Spinal cord (tissue), 10 donors: ENCODE measurements around the gene CDADC1. TPM values are rescaled to one million over a fixed set of nuclear protein-coding genes. Genes with fewer than 3 reads are reported as not detected.

Experiments used
- DNase-seq, 6 donors: peaks; one replicate each; pipeline versions ENCODE4 v3.0.0 to v3.0.0-alpha.2; 2013 to 2015; ENCODE audit warnings: low spot score in 6 of 6, low read depth in 4 of 6
- H3K27ac ChIP-seq: one replicate; pipeline ENCODE4 v1.5.1; 2013; ENCODE audit warnings: low read depth, low read length, control low read depth
- H3K27me3 ChIP-seq: one replicate; pipeline ENCODE4 v1.6.1; 2013; ENCODE audit warnings: low read length; ENCODE audit not compliant: control insufficient read depth, insufficient read depth
- H3K36me3 ChIP-seq: one replicate; pipeline ENCODE4 v1.6.1; 2013; ENCODE audit warnings: low read length; ENCODE audit not compliant: control insufficient read depth, insufficient read depth
- H3K4me1 ChIP-seq: one replicate; pipeline ENCODE4 v1.6.1; 2013; ENCODE audit warnings: low read length; ENCODE audit not compliant: control insufficient read depth, insufficient read depth
- H3K4me3 ChIP-seq: one replicate; pipeline ENCODE4 v1.5.1; 2013; ENCODE audit warnings: low read depth, low read length, control low read depth
- H3K9me3 ChIP-seq: one replicate; pipeline ENCODE4 v1.6.1; 2013; ENCODE audit warnings: low read length; ENCODE audit not compliant: control insufficient read depth, insufficient read depth
- WGBS: methylation state at CpG from one replicate; pipeline ENCODE4 v1.1.5; 2013; ENCODE audit warnings: missing lambda C conversion rate; ENCODE audit not compliant: insufficient coverage; 5-methylcytosine and 5-hydroxymethylcytosine counted together
- long read RNA-seq, 4 donors: transcript quantifications; one replicate each; lab custom pipeline, GENCODE V29; 2026
- polyA plus RNA-seq, 2 donors: library from polyadenylated mRNA; unstranded; fragments of 120-200 nt; gene quantifications; one replicate each; pipeline ENCODE4 v1.2.1, GENCODE V29; 2013; ENCODE audit not compliant: insufficient read length in 2 of 2
- total RNA-seq, 2 donors: library from RNA; depleted of rRNA in 1 of 2; stranded (reverse); fragments of 120-200 nt in 1 of 2; fragments of >200 nt in 1 of 2; gene quantifications; one replicate each; pipeline versions ENCODE4 v1.2.3 to v1.2.4, GENCODE V29; 2013 to 2014
- donor health status: healthy.

Gene CDADC1
- total RNA-seq (10 to 100 TPM; 11.1 to 13.8 TPM), polyA plus RNA-seq (10 to 100 TPM; 15.8 to 20.1 TPM)
- long read RNA-seq, donor 1, partial matches to known transcripts, result 5 of 5 reads
- long read RNA-seq, donor 1, other reads (novel, unspliced or antisense), result 0 of 5 reads
- long read RNA-seq, donor 2, result 0 reads
- long read RNA-seq, donor 3, partial matches to known transcripts, result 0 of 2 reads
- long read RNA-seq, donor 3, other reads (novel, unspliced or antisense), result 0 of 2 reads
- long read RNA-seq, donor 4, partial matches to known transcripts, result 8 of 9 reads
- long read RNA-seq, donor 4, other reads (novel, unspliced or antisense), result 0 of 9 reads

DNA sequence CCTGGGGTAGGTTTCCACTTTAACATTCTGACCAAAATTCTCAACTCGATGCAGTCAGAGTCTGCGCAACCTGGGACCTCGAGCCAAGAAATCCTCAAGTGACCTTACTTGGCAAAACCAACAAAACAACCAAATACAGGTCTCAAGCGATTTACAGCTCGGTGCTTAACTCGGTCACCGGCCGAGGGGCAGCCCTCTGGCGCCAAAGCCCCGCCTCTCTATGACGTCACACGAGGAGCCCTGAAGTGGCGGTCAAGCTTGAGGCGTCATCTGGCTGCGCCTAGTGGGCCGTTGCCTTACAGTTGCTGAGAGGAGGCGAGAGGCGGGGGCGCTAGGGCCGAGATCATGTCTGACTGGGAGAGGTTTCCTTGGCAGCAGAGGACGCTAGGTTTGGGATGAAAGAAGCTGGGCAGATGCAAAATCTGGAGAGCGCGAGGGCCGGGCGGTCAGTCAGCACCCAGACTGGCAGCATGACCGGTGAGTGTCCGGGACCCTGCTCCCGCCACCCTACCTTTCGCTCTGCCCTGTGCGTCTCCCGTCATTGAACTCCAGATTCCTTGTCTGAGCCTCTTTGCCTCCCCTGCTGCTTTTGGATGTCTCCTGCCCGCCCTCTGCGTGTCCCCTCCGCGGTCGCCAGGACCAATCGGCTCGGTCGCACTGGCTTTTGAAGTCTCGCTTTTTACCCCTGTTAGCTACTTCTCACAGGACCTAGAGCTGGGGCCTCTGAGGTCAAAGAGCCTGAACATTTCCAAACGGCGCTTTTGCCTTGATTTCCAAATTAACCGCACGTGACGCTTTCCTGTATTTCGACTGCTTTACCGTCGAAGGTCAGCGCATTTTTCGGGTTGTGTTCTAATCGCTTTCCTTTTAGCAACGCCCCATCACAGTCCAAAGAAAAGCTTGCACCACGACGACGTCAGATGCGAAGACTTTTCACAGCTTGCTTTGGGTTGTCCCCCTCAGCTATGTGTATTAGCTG, at the start of gene CDADC1:
Gene CDADC1, plus strand, starts transcription at position 283 of the 979 bp plus-strand sequence. Its CDS starts 113 bp downstream, at position 396.
- H3K36me3 ChIP-seq, result no peaks in the 10 kb centered on the region
- peak within 1 kb of the TSS; percentile 94 for H3K4me3 ChIP-seq
- no peaks in the 10 kb centered on the region for H3K9me3 ChIP-seq
- H3K4me1 ChIP-seq, result no peaks in the 10 kb centered on the region
- WGBS, result under 1% methylated on average over 53 of the region's 56 CpGs
- peak; percentile 86 to 99 (median 94) for DNase-seq
- H3K27ac ChIP-seq, result peak within 1 kb of the TSS; percentile 91
- no peaks in the 10 kb centered on the region for H3K27me3 ChIP-seq

DNA sequence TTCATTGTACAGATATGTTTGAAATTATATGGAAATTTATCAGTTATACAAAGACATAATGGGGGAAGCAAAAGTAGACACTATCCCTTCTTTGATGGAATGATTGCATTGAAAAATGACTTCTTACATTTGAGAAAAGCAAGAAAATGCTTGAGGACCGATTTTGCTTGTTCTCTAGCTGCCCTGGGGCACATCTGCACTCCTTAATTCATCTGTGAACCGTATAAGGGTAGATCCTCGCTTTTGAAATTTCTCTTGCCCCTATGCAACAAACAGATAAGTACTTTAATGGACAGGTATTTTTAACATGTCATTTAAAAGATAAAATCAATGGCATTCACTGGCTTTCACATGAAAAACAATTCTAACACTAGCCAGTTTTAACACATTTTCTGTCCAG, 41.1 kb upstream of the CDADC1 start:
- H3K4me1 ChIP-seq, result no peaks in the 10 kb centered on the region
- no CpG with 5 or more reads among the region's 3 CpGs for WGBS
- DNase-seq, result no peak

DNA sequence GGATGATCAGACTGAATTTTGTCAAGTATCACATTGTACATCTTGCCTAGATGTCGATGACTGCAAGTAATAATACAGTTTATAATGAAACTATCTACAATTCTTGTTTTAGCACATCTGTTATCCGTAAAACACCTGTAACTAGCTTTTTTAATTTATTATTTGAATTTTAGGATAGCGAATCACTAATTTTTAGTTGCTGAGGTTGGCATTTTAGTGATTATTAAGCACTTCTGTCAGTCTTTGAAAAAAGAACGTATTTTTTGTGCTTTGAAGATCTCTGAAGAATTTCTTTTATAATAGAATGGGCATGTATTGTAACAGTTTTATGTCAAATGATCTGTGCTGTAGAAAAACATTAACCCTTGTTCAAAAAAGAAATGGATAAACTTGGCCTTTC, 39.1 kb upstream of the CDADC1 start:
- Histone ChIP-seq H3K9me3 (no peaks in the 10 kb centered on the region), H3K4me3 (no peak overlapping the region), H3K27me3 (no peaks in the 10 kb centered on the region), H3K4me1 (no peaks in the 10 kb centered on the region), H3K27ac (no peak overlapping the region), H3K36me3 (peaks cover 3% of the 10 kb centered on the region)
- WGBS, result no CpG with 5 or more reads among the region's 4 CpGs
- no peak for DNase-seq

More for the DNA sequence above, 41.1 kb upstream of the CDADC1 start:
- Histone ChIP-seq H3K36me3 (peaks cover 7% of the 10 kb centered on the region), H3K27ac (no peak overlapping the region), H3K4me3 (no peak overlapping the region), H3K9me3 (no peaks in the 10 kb centered on the region), H3K27me3 (no peaks in the 10 kb centered on the region)

DNA sequence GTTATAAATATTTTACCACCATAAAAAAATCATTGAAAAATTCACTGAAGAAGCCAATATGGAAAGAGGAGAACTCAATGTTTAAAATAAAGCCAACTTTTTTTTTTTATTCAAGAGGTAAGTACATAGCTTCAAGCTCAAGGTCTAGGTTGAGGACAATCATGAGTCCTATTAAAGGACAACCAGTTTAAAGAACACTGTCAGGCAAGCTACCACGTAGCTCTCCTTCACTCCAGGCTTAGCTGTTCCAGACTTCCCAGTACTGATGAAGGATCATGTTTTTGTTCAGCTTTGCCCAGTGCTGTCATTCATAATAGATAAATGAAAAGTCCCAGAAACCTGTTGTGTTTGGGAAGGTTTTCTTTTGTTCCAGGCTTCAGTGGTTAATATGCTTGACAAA, 37.6 kb upstream of the CDADC1 start:
- H3K4me1 ChIP-seq, result peaks cover 5% of the 10 kb centered on the region
- H3K9me3 ChIP-seq, result no peaks in the 10 kb centered on the region
- H3K4me3 ChIP-seq, result no peak overlapping the region
- WGBS, result no CpG with 5 or more reads among the region's 1 CpG
- H3K27ac ChIP-seq, result no peak overlapping the region
- H3K27me3 ChIP-seq, result no peaks in the 10 kb centered on the region
- no peak for DNase-seq
- H3K36me3 ChIP-seq, result peaks cover 3% of the 10 kb centered on the region

DNA sequence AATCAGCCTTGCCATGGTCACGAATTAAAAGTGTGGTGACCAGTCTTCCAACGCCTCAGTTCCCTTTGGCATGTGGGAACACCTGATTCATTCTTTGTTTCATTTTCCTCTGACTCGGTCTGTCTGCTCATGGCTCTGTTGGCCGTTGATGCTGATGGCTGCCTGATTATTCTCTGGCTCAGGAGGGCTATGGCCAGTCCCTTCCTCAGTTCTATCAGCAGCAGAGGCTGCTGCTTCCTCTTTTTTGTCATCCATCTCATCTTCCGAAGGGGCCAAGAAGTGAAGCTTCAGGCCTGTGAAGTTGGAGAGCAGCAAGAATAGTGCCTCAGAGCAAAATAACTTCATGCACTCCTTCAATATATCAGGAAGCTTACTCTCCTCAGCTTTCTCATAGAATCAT, 37.1 kb upstream of the CDADC1 start:
- H3K27me3 ChIP-seq, result no peaks in the 10 kb centered on the region
- WGBS, result 95% methylated on average over 4 of the region's 5 CpGs
- no peaks in the 10 kb centered on the region for H3K9me3 ChIP-seq
- peaks cover 8% of the 10 kb centered on the region for H3K4me1 ChIP-seq
- H3K4me3 ChIP-seq, result no peak overlapping the region
- no peak overlapping the region for H3K27ac ChIP-seq
- DNase-seq, result no peak
- peaks cover 3% of the 10 kb centered on the region for H3K36me3 ChIP-seq

DNA sequence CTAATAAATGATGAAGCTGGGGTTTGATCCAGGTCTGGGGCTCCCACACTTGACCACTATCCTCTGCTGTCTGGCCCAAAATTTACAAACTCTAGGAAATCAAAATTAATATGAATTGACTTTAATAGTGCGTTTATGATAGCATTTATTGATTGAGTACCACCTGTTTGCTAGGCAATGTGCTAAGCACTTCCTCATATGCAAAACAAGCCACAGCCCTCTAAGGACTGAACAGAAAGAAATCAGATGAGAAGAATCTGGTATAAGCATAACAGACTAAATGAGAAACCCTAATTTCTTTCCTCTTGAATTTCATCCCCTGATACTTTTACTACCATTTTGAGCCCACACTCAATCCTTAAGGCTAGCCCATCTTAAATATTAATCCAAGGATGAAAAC, 34.2 kb upstream of the CDADC1 start:
- Histone ChIP-seq H3K9me3 (no peaks in the 10 kb centered on the region), H3K27me3 (peaks cover 13% of the 10 kb centered on the region), H3K4me1 (peaks cover 12% of the 10 kb centered on the region), H3K36me3 (no peaks in the 10 kb centered on the region), H3K4me3 (no peak overlapping the region), H3K27ac (no peak overlapping the region)
- no peak for DNase-seq
- WGBS, result no CpG with 5 or more reads among the region's 1 CpG

DNA sequence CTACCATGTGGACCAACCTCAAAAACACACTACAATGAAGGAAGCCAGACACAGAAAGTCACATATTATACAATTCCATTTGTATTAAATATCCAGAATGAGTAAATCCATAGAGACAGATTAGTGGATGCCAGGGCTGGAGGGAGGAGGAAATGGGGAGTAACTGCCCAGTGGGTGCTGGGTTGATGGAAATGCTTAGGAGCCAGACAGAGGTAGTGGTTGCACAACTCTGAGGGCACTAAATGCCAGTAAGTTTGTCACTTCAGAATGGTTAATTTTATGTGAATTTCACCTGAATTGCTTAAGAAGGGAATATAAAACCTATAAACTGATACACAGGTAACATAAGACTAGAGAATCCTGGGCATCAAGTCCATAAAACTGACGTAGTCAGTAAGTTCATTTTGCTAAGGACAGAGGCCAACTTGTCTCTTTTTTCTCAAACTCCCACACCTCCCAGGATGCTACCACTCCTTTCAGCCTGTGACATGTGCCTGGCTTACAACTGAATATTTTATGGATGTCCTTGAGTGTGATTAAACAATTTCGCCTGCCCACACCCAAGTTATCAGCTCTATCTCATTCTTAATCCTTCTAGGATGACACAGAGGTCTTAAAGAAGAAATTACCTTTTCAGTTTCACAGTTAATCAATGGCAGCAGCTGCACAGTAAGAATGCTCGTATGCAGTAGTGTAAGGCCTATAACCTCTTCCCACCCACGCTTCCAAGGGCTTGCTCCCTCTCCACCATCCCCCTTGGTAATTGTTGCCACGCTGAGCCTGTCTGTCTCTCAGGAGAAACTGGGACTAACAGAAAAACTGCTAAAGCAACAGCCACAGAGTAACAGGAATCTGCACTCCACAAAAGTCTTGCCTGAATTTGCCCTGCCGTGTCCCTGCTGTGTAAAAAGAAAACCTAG, 33.5 kb upstream of the CDADC1 start:
- Histone ChIP-seq H3K4me3 (no peak overlapping the region), H3K27ac (no peak overlapping the region), H3K9me3 (no peaks in the 10 kb centered on the region), H3K4me1 (peaks cover 15% of the 10 kb centered on the region), H3K27me3 (peaks cover 21% of the 10 kb centered on the region), H3K36me3 (no peaks in the 10 kb centered on the region)
- WGBS, result 41% methylated on average over 3 of the region's 6 CpGs
- peak in 1 of 6 donors; percentile 10 for DNase-seq

DNA sequence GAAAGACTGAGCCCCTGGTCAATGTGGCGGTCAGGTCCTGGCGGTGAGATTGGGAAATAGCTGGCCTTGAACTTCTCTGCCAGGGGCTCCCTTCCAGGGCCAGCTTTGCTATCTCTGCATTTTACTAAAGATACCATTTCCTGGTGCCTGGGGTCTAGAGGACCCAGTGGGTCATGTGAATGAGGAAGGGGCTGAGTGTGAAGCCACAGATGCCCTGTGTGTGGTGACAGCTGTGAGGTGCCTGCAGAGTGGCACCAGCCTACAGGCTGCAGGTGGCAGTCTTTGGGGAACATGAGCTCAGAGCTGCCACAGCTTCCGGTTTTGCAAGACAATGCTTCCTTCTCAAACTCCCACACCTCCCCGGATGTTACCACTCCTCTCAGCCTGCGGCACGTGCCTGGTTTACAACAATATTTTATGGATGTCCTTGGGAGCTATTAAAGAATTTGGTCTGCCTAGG, 32.8 kb upstream of the CDADC1 start:
- no peak for DNase-seq
- peaks cover 15% of the 10 kb centered on the region for H3K4me1 ChIP-seq
- H3K36me3 ChIP-seq, result no peaks in the 10 kb centered on the region
- H3K4me3 ChIP-seq, result no peak overlapping the region
- H3K27me3 ChIP-seq, result peaks cover 27% of the 10 kb centered on the region
- H3K9me3 ChIP-seq, result no peaks in the 10 kb centered on the region
- WGBS, result 85% methylated on average over 2 of the region's 6 CpGs
- H3K27ac ChIP-seq, result no peak overlapping the region

DNA sequence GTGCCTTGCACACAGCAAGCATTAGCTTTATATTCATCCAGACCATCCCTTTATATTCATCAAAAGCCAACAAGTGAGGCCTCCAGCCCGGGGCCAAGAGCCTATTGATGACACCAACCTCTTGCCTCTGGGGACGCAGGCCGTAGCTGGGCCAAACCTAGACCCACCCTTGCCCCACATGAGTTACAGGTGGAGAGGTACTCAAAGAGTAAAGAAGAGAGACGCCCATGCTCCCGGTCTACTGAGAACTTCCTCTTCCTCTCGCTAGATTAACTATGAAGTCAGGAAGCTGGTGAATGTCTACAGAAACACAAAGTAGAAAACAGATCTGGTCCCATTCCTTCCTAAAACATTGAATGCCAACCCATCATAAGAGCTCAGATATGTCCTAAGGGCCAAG, 31.4 kb upstream of the CDADC1 start:
- no peaks in the 10 kb centered on the region for H3K36me3 ChIP-seq
- DNase-seq, result no peak
- WGBS, result 100% methylated on average over 1 of the region's 6 CpGs
- no peaks in the 10 kb centered on the region for H3K9me3 ChIP-seq
- H3K27ac ChIP-seq, result no peak overlapping the region
- no peak overlapping the region for H3K4me3 ChIP-seq
- peaks cover 37% of the 10 kb centered on the region for H3K27me3 ChIP-seq
- H3K4me1 ChIP-seq, result peaks cover 23% of the 10 kb centered on the region
